HUDEP-2 (cell line): ENCODE results near the gene PCSK4.
A peak's percentile ranks its signal among the peaks of the same experiment; 100 is the strongest.

Source experiments
- DNase-seq, 76 experiments: peaks; one replicate each; lab custom pipeline; 2025; ENCODE audit not compliant: unreplicated experiment in 76 of 76; lab: John Stamatoyannopoulos, UW

The PCSK4 gene

DNA sequence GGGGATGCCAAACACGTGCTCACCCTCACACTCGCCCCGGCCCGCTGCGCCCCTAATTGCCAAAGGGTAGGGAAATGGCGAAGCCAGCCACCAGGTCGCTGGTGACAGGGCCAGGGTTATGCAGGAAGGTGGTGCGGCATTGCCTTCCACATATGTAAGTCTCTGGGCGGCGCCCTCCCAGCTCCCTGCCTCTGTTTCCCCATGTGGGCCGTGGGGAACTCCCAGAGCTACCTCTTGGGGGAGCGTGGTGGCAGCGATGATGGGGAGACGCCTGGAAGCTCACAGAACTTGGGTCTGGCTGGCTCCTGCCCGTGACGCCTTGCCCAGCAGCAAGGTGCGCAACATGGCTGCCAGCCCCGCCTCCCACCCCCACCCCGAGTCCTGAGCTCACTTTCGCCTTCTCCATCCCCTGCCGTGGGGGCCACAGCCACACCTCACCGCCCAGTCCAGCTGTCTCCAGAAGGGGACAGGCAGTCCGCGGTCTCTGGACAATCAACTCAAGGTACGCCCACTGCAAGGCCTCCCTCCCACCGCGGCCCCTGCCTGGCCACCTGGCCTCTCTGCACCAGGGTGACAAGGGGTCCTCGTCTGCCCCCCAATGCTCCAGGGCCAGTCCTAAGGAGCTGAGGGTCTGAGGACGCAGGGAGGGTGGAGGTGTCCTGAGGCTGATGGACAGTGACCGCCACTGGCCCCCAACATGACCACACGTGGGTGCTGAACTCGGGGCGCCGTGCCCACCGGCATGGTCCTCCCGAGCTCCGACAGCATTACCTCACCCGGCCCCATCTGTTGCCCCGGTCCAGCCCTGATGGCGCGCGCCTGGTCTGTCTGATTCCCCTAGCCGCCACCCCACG is 17.7 kb downstream of the PCSK4 start:
- no peak for DNase-seq

DNA sequence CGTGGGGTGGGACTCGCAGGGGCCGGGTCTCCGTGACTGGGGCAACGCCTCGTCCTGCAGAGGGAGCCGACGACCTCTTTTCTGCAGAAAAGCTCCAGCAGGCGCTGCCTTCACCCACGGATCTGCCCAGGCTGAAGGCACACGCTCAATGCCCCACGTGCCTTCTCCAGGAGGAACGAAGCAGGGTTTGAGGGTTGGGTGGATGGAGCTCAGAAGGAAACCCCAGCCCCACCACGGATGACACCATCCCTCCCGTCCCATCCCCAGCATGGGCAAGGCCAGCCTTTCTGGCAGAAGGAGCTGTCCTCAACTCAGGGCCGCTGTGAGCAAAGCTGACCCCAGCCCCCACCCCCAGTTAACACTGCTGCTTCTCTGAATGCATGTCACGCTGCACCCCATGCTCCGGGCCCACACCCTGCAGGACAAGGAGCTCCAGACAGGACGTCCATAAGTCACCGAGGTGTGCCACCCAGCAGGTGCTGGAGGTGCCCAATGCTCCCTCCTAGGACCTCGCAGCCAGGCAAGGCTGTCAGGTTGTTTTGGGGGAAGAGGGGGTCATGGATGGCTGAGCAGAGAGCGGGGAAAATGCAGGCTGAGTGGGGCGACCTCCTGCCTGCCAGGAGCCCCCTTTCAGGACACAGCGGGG is 18.5 kb downstream of the PCSK4 start:
- peak in 14 of 76 experiments; percentile 26 to 50 (median 37) for DNase-seq

DNA sequence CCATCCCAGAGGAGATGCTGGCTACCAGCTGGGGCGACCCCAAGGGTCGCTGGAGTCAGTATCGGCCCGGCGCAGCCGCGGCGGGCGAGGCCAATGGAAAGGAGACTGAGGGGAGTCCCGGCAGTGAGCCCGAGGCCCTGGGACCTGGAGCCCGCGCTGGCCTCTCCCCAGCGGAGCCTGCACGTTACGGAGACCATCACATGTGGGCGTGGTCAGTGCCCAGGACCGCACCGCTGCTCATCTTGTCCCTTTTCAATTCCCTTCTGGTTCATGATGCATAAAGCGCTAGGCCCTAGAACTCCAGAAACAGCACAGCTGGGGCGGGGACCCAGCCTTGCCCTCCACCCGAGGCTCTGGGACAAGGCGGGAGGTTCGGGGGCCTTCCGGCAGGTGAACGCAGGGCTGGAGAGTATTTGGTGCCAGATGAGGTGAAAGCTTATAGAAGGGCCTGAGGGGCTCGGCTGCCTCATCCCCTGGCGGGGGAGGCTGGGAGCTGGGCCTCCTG is 19.1 kb downstream of the PCSK4 start:
- peak in 23 of 76 experiments; percentile 25 to 58 (median 44) for DNase-seq

DNA sequence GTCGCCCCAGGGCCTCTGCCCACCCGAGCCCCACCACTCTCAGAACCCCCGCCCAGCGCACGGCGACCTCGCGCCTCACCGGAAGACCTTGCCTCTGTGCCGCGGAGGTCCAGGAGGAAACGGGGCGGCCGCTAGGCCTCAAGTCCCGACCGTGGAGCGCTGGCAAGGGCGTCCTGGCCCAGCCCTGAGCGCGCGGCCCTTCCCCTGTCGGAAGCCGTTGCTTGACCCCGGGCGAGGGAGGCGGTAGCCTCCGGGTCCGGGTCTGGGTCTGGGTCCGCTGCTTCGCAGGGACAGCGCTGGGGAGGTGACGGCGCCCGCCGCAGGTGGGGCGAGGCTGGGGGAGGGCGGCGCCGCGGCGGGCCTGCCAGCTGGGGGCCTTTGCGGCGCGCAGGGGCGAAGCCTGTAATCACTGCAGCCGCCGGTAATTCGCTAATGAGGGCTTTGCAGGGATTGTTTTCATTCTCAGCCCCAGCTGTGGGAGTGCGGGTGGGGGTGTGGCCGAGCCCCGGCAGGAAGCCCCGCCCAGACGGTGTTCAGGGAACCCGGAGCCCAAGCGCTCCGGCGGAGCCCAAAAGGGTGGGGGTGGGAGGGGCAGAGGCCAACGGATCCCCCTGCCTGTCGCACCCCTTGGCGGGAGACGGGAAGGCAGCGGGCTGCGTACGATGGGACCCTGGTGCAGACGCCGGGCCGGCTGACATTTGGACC is 19.7 kb downstream of the PCSK4 start:
- DNase-seq = peak in 62 of 76 experiments; percentile 26 to 87 (median 69)

DNA sequence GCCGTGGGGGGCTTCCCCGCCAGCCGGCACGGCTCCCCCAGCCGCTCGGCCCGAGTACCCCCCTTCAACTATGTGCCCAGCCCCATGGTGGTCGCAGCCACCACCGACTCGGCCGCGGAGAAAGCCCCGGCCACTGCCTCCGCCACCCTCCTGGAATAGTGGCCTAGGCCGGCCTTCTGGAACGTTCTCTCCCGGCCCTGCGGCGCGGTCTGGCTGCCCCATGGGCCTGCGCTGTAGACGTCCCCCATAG is 20.2 kb downstream of the PCSK4 start:
- DNase-seq = no peak

DNA sequence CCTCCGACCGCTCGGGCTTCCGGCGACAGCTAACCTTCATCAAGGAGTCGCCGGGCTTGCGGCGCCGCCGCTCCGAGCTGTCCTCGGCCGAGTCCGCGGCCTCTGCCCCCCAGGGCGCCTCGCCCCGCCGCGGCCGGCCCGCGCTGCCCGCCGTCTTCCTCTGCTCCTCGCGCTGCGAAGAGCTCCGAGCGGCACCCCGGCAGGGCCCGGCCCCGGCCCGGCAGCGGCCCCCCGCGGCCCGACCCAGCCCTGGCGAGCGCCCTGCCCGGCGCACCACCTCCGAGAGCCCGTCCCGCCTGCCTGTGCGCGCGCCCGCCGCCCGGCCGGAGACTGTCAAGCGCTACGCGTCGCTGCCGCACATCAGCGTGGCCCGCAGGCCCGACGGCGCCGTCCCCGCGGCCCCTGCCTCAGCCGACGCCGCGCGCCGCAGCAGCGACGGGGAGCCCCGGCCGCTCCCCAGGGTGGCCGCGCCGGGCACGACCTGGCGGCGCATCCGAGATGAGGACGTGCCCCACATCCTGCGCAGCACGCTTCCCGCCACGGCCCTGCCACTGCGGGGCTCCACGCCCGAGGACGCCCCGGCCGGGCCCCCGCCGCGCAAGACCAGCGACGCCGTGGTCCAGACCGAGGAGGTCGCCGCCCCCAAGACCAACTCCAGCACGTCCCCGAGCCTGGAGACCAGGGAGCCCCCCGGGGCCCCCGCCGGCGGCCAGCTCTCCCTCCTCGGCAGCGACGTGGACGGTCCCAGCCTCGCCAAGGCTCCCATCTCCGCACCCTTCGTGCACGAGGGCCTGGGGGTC is 20.7 kb downstream of the PCSK4 start:
- peak in 50 of 76 experiments; percentile 23 to 77 (median 59) for DNase-seq

DNA sequence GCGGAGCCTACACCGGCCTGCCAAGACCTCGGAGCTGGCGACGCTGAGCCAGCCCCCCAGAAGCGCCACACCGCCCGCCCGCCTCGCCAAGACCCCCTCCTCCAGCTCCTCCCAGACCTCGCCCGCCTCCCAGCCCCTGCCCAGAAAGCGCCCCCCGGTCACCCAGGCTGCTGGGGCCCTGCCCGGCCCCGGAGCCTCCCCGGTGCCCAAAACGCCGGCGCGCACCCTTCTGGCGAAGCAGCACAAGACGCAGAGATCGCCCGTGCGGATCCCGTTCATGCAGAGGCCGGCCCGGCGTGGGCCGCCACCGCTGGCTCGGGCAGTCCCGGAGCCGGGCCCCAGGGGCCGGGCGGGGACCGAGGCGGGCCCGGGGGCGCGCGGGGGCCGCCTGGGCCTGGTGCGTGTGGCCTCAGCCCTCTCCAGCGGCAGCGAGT is 21.3 kb downstream of the PCSK4 start:
- peak in 59 of 76 experiments; percentile 28 to 97 (median 64) for DNase-seq

DNA sequence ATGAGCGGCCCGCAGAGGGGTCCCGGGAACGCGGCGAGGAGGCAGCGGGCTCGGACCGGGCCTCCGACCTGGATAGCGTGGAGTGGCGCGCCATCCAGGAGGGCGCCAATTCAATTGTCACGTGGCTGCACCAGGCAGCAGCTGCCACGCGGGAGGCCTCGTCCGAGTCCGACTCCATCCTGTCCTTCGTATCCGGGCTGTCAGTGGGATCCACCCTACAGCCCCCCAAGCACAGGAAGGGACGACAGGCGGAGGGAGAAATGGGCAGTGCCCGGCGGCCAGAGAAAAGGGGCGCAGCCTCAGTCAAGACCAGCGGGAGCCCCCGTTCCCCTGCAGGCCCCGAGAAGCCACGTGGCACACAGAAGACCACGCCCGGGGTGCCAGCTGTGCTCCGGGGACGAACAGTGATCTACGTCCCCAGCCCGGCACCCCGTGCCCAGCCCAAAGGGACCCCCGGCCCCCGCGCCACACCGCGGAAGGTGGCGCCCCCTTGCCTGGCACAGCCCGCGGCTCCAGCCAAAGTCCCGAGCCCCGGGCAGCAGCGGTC is 21.8 kb downstream of the PCSK4 start:
- DNase-seq = peak in 65 of 76 experiments; percentile 24 to 97 (median 71)

DNA sequence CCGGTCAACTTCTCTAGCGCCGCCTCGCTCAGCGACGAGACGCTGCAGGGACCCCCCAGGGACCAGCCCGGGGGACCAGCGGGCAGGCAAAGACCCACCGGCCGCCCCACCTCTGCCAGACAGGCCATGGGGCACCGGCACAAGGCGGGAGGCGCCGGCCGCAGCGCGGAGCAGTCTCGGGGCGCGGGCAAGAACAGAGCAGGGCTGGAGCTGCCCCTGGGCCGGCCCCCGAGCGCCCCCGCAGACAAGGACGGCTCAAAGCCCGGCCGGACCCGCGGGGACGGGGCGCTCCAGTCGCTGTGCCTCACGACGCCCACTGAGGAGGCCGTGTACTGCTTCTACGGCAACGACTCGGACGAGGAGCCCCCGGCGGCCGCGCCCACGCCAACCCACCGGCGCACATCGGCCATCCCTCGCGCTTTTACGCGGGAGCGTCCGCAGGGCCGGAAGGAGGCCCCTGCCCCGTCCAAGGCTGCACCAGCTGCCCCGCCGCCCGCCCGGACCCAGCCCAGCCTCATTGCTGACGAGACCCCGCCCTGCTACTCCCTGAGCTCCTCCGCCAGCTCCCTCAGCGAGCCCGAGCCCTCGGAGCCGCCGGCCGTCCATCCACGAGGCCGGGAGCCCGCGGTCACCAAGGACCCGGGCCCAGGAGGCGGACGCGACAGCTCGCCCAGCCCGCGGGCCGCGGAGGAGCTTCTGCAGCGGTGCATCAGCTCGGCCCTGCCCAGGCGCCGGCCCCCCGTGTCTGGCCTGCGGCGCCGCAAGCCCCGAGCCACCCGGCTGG is 22.5 kb downstream of the PCSK4 start:
- DNase-seq = peak in 47 of 76 experiments; percentile 26 to 92 (median 54)

DNA sequence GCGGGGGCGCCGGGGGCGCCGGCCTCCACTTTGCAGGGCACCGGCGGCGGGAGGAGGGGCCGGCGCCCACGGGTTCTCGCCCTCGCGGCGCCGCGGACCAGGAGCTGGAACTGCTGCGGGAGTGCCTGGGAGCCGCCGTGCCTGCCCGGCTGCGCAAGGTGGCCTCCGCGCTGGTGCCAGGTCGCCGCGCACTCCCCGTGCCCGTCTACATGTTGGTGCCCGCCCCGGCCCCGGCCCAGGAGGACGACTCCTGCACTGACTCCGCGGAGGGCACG is 23.0 kb downstream of the PCSK4 start:
- peak in 1 of 76 experiments; percentile 61 for DNase-seq

DNA sequence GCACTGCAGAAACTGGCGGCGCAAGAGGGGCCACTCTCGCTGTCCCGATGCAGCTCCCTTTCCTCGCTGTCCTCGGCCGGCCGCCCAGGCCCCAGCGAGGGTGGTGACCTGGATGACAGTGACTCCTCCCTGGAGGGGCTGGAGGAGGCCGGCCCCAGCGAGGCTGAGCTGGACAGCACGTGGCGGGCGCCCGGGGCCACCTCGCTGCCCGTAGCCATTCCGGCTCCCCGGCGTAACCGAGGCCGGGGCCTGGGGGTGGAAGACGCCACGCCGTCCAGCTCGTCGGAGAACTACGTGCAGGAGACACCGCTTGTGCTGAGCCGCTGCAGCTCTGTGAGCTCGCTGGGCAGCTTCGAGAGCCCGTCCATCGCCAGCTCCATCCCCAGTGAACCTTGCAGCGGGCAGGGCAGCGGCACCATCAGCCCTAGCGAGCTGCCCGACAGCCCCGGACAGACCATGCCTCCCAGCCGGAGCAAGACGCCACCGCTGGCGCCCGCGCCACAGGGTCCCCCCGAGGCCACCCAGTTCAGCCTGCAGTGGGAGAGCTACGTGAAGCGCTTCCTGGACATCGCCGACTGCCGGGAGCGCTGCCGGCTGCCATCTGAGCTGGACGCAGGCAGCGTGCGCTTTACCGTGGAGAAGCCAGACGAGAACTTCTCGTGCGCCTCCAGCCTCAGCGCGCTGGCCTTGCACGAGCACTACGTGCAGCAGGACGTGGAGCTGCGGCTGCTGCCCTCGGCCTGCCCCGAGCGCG is 23.5 kb downstream of the PCSK4 start:
- no peak for DNase-seq

DNA sequence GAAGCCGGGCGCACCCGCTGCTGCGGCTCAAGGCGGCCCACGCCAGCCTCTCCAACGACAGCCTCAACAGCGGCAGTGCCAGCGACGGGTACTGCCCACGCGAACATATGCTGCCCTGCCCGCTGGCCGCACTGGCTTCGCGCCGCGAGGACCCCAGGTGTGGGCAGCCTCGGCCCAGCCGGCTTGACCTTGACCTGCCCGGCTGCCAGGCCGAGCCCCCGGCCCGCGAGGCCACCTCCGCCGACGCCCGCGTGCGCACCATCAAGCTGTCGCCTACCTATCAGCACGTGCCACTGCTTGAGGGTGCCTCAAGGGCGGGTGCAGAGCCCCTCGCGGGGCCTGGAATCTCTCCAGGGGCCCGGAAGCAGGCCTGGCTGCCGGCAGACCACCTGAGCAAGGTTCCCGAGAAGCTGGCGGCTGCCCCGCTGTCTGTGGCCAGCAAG is 24.1 kb downstream of the PCSK4 start:
- no peak for DNase-seq

DNA sequence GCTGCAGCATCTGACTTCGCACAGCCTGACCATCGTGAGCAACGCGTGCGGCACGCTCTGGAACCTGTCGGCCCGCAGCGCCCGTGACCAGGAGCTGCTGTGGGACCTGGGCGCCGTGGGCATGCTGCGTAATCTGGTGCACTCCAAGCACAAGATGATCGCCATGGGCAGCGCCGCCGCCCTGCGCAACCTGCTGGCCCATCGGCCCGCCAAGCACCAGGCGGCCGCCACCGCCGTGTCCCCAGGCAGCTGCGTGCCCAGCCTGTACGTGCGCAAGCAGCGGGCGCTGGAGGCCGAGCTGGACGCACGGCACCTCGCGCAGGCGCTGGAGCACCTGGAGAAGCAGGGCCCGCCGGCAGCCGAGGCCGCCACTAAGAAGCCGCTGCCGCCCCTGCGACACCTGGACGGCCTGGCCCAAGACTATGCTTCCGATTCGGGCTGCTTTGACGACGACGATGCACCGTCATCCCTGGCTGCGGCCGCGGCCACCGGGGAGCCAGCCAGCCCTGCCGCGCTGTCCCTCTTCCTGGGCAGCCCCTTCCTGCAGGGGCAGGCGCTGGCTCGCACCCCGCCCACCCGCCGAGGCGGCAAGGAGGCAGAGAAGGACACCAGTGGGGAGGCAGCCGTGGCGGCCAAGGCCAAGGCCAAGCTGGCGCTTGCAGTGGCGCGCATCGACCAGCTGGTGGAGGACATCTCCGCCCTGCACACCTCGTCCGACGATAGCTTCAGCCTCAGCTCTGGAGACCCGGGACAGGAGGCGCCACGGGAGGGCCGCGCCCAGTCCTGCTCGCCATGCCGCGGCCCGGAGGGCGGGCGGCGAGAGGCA is 24.7 kb downstream of the PCSK4 start:
- peak in 37 of 76 experiments; percentile 21 to 69 (median 48) for DNase-seq

DNA sequence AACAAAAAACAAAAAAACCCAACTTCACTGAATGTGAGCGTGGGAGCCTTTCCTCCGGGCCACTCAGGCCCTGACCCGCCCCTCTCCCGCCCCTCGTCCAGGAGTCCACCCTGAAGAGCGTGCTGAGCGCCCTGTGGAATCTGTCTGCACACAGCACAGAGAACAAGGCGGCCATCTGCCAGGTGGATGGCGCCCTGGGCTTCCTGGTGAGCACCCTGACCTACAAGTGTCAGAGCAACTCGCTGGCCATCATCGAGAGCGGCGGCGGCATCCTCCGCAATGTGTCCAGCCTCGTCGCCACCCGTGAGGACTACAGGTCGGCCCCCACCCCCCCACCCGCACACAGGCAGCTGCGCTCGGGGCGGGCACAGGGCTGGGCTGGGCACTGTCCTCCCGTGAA is 28.3 kb downstream of the PCSK4 start:
- DNase-seq = no peak

DNA sequence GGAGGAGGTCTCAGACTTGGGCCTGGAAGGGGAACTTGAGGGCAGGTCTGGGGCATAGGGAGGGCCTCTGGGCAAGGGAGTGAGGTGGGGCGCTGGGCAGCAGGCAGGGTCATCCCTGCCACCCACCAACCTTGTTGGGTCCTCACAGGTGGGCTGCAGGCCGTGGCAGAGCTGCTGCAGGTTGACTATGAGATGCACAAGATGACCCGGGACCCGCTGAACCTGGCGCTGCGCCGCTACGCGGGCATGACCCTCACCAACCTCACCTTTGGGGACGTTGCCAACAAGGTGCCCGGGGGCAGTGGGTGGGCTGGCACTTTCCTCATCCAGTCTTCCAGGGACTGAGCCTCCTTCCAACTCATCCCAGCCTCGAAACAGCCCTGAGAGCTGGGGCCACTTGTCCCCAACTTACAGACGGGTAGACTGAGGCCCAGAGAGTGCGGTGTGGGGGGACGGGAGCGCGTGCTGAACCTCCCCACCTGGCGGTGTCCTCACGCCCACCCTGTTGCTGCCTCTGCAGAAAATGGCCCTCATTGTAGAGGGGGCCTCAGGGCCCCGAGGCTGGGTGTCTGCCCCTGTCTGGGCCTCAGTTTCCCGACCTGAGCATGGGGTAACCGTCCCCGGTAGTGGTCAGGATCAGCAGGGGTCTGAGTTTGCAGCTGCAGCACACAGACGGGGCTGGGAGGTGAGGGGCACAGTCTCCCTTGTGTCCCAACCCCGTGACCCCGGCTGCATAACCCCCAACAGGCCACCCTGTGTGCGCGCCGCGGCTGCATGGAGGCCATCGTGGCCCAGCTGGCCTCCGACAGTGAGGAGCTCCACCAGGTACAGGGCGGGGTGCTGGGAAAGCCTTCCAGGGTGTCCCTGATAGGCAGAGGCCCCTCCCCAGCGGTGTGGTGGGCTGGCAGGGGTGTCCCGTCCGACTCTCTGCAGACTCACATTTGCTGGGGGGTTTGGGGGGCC is 29.8 kb downstream of the PCSK4 start:
- DNase-seq = no peak

DNA sequence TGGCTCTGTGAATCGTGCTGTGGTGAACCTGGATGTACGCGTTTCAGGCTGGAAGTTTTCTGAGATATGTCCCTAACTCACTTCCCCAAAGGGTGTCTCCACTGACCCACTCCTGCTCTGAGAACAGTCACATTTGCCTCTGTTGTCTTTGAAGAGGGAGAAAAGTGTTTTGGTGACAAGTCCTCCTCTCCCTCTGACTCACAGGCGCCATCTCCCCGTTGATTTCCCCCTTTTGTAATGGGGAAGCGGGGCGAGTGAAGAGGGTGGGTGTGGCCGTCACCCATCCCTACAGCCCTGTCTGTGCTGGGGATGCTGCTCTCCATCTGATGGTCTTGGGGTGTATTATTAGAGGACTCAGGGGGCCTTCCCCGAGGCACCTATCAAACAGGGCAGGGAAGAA is 30.7 kb downstream of the PCSK4 start:
- DNase-seq = no peak

DNA sequence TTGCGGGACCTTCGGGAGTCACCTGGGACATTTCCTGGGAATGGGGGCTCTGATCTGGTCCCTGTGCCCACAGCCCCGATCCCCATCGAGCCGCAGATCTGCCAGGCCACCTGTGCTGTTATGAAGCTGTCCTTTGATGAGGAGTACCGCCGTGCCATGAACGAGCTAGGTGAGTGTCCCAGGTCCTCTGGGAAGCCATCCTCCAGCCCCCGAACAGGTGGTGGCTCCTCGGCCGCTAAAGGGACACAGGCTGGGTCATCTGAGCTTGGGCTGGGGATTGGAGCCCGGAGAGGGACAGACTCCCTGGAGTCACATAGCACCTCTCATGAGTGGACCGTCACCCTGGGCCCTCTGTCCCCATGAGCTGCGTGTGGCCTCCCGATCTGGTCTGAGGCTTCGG is 32.3 kb downstream of the PCSK4 start:
- no peak for DNase-seq
